HG03469 (cell line): Measurements from ENCODE around the gene C5.
"Not testable (repeated sequence)": the region's sequence is repeated elsewhere in the genome, so short reads cannot be mapped to it uniquely, and the experiment has no call there.

Experiments used
- ATAC-seq: cut with Tn5 transposase; IDR thresholded peaks from one replicate; pipeline ENCODE4 v1.9.1; 2021; ENCODE audit warnings: mild to moderate bottlenecking, moderate library complexity, moderate number of reproducible peaks; ENCODE audit not compliant: unreplicated experiment

C5 gene

GRCh38 chr9:121050128-121050988 is at the start of gene C5:
Gene C5 (minus strand): TSS chr9:121050275. CDS start chr9:121050246, 29 bp downstream.
- ATAC-seq, result no peak

- no peak for ATAC-seq
These were observed 48.6 kb upstream of the C5 start for GRCh38 chr9:121098567-121099198.

- ATAC-seq, result no peak
These were observed 45.0 kb upstream of the C5 start for GRCh38 chr9:121095057-121095456.

- not testable (repeated sequence) for ATAC-seq
These were observed 40.7 kb upstream of the C5 start for GRCh38 chr9:121090743-121091142.

GRCh38 chr9:121088576-121088975 is 38.5 kb upstream of the C5 start:
- no peak for ATAC-seq

GRCh38 chr9:121085661-121086060 is 35.6 kb upstream of the C5 start:
- no peak for ATAC-seq

GRCh38 chr9:121082075-121082474 is 32.0 kb upstream of the C5 start:
- no peak for ATAC-seq

- no peak for ATAC-seq
These were observed 25.4 kb upstream of the C5 start for GRCh38 chr9:121075251-121076036.

GRCh38 chr9:121074370-121075250 is 24.5 kb upstream of the C5 start, which contains the start of gene CNTRL:
Gene CNTRL (plus strand): TSS chr9:121074955. CDS start chr9:121088327, 13,372 bp downstream.
- peak; percentile 53 for ATAC-seq

GRCh38 chr9:121073038-121073437 is 23.0 kb upstream of the C5 start:
- ATAC-seq, result no peak

GRCh38 chr9:121071756-121072421 is 21.8 kb upstream of the C5 start:
- ATAC-seq, result peak; percentile 37

GRCh38 chr9:121071370-121071755 is 21.3 kb upstream of the C5 start:
- no peak for ATAC-seq

GRCh38 chr9:121069396-121069795 is 19.3 kb upstream of the C5 start:
- no peak for ATAC-seq

- ATAC-seq, result no peak
These were observed 17.6 kb upstream of the C5 start for GRCh38 chr9:121067640-121068039.

- no peak for ATAC-seq
These were observed 16.8 kb upstream of the C5 start for GRCh38 chr9:121066850-121067249.

- ATAC-seq, result no peak
These were observed 10.0 kb upstream of the C5 start for GRCh38 chr9:121059998-121060636.

GRCh38 chr9:121059513-121059912 is 9.4 kb upstream of the C5 start:
- no peak for ATAC-seq

- no peak for ATAC-seq
These were observed 7.7 kb upstream of the C5 start for GRCh38 chr9:121057821-121058220.

- no peak for ATAC-seq
These were observed 5.6 kb upstream of the C5 start for GRCh38 chr9:121055642-121056143.
